ENCODE results near the gene KLHL3. TPM values are rescaled to one million over a fixed set of nuclear protein-coding genes. Genes with fewer than 3 reads are reported as not detected.
"Not testable (repeated sequence)": the region's sequence is repeated elsewhere in the genome, so short reads cannot be mapped to it uniquely, and the experiment has no call there.

KLHL3 gene
- total RNA-seq, result 1 to 10 TPM; 4.4 to 6.3 TPM

GRCh38 chr5:137735555-137736284 is at the start of gene KLHL3:
KLHL3 (minus strand) TSS chr5:137736089; CDS start chr5:137735646, 443 bp downstream.
- H3K27ac ChIP-seq, result peak within 1 kb of the TSS; percentile 52
- no peak for TF ChIP-seq CTCF (IDR thresholded peaks at IDR 0.05)
- H3K9me3 ChIP-seq, result no peaks in the 10 kb centered on the region
- no peaks in the 10 kb centered on the region for H3K27me3 ChIP-seq
- H3K9ac ChIP-seq (ENCODE audit: low read depth in 2 of 2, low read length in 2 of 2), result peak within 1 kb of the TSS; percentile 54 to 75
- H3K4me3 ChIP-seq, result peak within 1 kb of the TSS; percentile 38
- no peaks in the 10 kb centered on the region for H3K36me3 ChIP-seq
- intact Hi-C loops (cut with DNase I), result loop anchor here (2.0 kb wide), 1 partner anchor 73 kb away; no protein-coding TSS in a partner anchor
- DNase-seq, result peak; percentile 48
- H3K4me1 ChIP-seq, result no peaks in the 10 kb centered on the region

- no peaks in the 10 kb centered on the region for H3K27me3 ChIP-seq
- no peak overlapping the region for H3K9ac ChIP-seq (ENCODE audit: low read depth in 2 of 2, low read length in 2 of 2)
- H3K9me3 ChIP-seq, result no peaks in the 10 kb centered on the region
- no peaks in the 10 kb centered on the region for H3K4me1 ChIP-seq
- no peak overlapping the region for H3K27ac ChIP-seq
- intact Hi-C loops (cut with DNase I), result no loop called here
- no peak for TF ChIP-seq CTCF (IDR thresholded peaks at IDR 0.05)
- no peaks in the 10 kb centered on the region for H3K36me3 ChIP-seq
- DNase-seq, result no peak
- H3K4me3 ChIP-seq, result no peak overlapping the region
Measured at GRCh38 chr5:137782984-137783536, 47.2 kb upstream of the KLHL3 start.

- no peak overlapping the region for H3K9ac ChIP-seq (ENCODE audit: low read depth in 2 of 2, low read length in 2 of 2)
- no peaks in the 10 kb centered on the region for H3K27me3 ChIP-seq
- no peaks in the 10 kb centered on the region for H3K4me1 ChIP-seq
- TF ChIP-seq CTCF (IDR thresholded peaks at IDR 0.05), result no peak
- intact Hi-C loops (cut with DNase I), result no loop called here
- no peak for DNase-seq
- H3K27ac ChIP-seq, result no peak overlapping the region
- no peaks in the 10 kb centered on the region for H3K9me3 ChIP-seq
- H3K4me3 ChIP-seq, result no peak overlapping the region
- no peaks in the 10 kb centered on the region for H3K36me3 ChIP-seq
Measured at GRCh38 chr5:137782055-137782454, 46.2 kb upstream of the KLHL3 start.

GRCh38 chr5:137778772-137779564 is 43.1 kb upstream of the KLHL3 start:
- no peaks in the 10 kb centered on the region for H3K4me1 ChIP-seq
- no peak overlapping the region for H3K4me3 ChIP-seq
- DNase-seq, result no peak
- intact Hi-C loops (cut with DNase I), result loop anchor here (10.0 kb wide), 1 partner anchor 376 kb away; no protein-coding TSS in a partner anchor
- no peak overlapping the region for H3K27ac ChIP-seq
- H3K27me3 ChIP-seq, result no peaks in the 10 kb centered on the region
- no peaks in the 10 kb centered on the region for H3K36me3 ChIP-seq
- no peaks in the 10 kb centered on the region for H3K9me3 ChIP-seq
- peak; percentile 67 for TF ChIP-seq CTCF (IDR thresholded peaks at IDR 0.05)
- no peak overlapping the region for H3K9ac ChIP-seq (ENCODE audit: low read depth in 2 of 2, low read length in 2 of 2)

GRCh38 chr5:137767937-137768336 is 32.0 kb upstream of the KLHL3 start:
- H3K27ac ChIP-seq; H3K27me3 ChIP-seq; H3K4me1 ChIP-seq; intact Hi-C loops (cut with DNase I); H3K36me3 ChIP-seq; H3K9ac ChIP-seq (ENCODE audit: low read depth in 2 of 2, low read length in 2 of 2); DNase-seq; H3K4me3 ChIP-seq; H3K9me3 ChIP-seq: not testable (repeated sequence)

All from colonic mucosa (tissue), 4 donors.